D721Med (cell line): Measurements from ENCODE around the gene MAP4K5.

Source experiments
- DNase-seq: peaks from one replicate; pipeline ENCODE4 v3.0.0; 2011; ENCODE audit warnings: low spot score; ENCODE audit not compliant: insufficient read length
- FAIRE-seq: peaks from 2 replicates; lab custom pipeline; 2011; peaks lifted over from hg19 to GRCh38; lab: Jason Lieb, UNC
- TF ChIP-seq, protein P1 (sequence below): IDR thresholded peaks from 2 replicates; pipeline ENCODE4 v1.5.1; 2012; ENCODE audit warnings: mild to moderate bottlenecking, control low read depth; ENCODE audit not compliant: insufficient read depth; ENCODE audit errors: missing control alignments

Gene MAP4K5

DNA sequence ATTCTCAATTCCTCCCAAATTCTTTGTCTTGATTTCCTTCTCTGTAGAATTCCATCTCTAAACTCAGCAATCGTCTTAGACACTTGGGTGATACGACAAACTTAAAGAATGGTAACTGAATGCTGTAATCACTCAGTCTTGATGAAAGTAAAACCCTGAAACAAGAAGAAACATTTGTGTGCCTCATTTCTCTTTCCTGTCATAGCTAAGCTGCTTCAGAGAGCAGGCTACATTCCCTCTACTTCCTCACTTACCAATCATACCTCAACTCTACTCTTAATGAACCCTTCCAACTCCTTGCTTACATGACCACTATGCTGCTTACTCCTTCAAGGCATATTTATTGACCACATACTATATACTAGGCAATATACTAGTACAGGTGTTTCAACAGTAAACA lies 8.3 kb downstream of the MAP4K5 start:
- TF ChIP-seq, protein P1, sequence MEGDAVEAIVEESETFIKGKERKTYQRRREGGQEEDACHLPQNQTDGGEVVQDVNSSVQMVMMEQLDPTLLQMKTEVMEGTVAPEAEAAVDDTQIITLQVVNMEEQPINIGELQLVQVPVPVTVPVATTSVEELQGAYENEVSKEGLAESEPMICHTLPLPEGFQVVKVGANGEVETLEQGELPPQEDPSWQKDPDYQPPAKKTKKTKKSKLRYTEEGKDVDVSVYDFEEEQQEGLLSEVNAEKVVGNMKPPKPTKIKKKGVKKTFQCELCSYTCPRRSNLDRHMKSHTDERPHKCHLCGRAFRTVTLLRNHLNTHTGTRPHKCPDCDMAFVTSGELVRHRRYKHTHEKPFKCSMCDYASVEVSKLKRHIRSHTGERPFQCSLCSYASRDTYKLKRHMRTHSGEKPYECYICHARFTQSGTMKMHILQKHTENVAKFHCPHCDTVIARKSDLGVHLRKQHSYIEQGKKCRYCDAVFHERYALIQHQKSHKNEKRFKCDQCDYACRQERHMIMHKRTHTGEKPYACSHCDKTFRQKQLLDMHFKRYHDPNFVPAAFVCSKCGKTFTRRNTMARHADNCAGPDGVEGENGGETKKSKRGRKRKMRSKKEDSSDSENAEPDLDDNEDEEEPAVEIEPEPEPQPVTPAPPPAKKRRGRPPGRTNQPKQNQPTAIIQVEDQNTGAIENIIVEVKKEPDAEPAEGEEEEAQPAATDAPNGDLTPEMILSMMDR: no peak
- DNase-seq (no peak), FAIRE-seq (no peak)

DNA sequence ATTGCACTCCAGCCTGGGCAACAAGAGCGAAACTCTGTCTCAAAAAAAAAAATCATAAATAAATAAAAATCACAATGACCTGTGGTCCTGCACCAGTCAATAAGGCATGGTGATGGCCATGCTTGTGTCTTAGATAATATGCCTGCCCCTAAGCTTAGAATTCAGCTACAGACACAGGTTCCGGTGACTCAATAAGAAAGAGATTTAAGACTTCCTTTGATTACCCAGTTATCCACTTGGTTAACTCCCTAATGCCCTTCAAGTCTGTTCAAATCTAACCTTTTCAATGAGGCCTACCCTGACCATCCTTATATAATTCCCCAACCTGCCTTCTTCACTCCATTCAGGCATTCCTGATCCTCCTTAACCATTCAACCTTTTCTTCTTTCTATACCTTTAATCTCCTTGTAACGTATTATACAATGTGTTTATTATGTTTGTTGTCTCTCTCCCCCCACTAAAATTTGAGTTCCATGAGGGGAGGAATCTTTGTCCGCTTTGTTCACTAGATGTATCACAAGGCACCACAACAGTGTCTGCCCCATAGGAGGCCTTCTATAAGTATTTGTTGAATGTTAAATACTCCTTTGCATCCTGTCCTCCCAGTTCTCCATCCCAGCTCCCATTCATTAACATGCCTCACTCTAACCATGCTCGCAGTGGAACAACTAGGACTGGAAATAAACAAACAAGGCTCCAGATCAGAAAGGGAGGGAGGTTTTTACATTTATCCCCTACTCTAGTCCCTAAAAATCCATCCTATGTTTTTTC lies 8.9 kb downstream of the MAP4K5 start:
- DNase-seq (no peak), FAIRE-seq (no peak)
- TF ChIP-seq, protein P1: no peak

DNA sequence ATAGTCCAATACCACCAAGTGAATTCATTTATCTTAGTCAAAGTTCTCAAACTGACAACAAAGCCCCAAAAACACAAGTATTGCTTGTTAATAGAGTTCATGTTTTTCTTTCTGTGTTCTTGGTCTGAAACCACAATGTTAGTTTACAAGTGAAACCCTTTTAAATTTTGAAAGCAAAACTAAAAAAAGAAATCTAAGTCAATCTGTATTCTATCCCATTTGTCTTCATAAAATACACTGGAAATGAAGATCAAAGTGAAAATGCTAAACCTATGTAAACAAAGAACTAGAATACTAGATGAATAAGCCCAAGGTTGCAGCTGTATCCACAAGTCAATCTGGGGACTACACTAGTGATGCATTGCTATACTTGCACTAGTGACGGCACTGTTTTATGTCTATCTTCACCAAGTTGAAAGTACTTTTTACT lies 10.4 kb downstream of the MAP4K5 start:
- DNase-seq: no peak
- FAIRE-seq: no peak
- TF ChIP-seq, protein P1: no peak

DNA sequence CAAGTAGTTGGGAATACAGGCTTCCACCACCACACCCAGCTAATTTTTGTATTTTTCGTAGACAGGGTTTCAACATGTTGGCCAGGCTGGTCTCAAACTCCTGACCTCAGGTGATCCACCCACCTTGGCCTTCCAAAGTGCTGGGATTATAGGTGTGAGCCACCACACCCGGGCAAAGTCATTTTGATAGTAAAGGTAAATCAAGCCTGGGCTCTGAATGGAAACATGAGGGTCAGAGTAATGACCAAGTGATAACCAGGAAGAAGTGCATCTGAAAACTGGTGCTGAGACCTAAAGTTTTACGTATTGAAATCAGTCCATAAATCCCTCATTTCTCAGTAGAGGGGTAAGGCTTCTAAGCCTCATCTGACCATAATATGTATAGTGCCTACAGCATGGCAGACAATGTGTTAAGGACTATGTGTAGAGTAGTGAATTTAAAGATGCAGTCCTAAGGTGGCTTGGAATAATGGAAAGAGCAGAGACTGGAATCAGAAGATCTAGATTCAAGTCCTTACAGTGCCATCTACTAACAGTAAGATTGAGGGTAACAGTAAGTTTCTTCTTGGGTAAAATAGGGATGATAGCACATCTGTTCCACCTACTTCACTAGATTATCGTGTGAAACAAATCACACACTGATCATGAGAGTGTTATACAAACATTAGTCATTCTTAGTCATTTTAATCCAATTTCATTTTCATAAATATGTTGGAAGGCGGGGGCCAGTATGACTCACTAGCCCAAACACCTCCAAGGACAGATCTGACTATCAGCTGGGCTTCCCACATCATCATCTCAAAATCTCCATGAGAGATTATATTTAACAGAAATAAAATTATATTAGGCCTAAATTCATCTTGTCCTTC lies 11.2 kb downstream of the MAP4K5 start:
- DNase-seq: no peak
- TF ChIP-seq, protein P1: no peak
- FAIRE-seq: no peak

DNA sequence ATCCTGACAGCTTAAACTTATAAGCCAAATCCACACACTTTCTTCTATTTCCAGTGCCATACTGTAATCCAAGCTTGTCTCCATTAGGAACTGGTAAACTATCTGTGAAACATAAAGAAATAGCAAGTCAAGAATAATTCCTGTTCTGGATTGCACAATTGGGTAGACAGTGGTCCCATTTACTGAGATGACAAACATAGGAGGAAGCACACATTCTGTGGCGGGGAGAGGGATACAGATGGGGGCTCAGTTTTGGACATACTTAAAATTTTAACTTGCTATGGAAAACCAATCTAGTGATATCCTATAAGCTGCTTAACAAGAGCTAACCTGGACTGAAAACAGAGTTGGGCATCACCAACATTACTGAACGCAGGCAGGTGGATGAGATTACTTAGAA lies 16.3 kb downstream of the MAP4K5 start:
- FAIRE-seq (peak; percentile 91), DNase-seq (no peak)
- TF ChIP-seq, protein P1: no peak

DNA sequence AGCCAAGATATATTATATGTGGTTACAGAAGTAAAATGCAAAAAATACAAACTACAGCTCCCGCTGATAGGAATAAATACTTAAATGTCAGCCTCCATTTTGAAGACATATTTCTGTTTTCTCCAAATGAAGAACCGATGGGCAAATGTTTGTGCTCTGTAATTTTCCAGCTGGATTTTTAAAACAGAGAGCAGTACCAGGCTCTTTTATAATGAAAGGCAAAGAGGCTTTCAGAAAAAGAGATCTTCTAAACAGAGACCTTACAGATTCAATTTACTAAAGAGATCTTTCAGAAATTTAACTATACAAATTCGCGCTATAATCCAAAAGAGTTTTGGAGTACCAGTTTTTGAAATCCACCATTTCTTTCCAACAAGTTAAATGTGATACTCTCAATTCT lies 19.9 kb downstream of the MAP4K5 start:
- TF ChIP-seq, protein P1: no peak
- no peak for FAIRE-seq
- DNase-seq: no peak
